ENCODE measurements around the gene HIKESHI.

The HIKESHI gene

DNA sequence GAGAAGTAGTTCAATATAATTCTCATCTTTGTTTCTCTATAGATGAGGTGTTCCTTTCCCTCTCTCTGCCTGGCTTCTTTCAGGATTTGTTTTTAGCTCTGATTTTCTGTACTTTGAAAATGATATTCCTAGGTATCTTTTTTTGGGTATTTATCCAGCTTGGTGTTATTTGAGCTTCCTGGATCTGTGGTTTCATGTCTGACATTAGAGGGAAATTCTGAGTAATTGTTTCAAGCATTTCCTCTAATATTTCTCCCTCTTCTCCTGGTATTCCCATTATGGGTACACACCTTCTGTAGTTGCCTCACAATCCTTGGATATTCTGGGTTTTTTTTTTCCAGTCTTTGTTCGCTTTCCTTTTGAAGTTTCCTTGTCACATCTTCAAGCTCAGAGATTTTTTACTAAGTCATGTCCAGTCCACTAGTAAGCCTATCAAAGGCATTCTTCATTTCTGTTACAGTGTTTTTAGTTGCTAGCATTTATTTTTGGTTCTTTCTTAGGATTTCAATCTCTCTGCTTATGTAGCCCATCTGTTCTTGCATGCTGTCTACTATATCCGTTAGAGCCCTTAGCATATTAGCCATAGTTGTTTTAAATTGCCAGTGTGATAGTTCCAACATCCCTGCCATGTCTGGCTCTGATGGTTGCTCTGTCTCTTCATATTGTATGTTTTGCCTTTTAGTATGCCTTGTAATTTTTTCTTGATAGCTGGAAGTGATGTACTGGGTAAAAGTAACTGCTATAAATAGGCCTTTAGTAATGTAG, 78.4 kb downstream of the HIKESHI start:
- DNase-seq, result no peak

DNA sequence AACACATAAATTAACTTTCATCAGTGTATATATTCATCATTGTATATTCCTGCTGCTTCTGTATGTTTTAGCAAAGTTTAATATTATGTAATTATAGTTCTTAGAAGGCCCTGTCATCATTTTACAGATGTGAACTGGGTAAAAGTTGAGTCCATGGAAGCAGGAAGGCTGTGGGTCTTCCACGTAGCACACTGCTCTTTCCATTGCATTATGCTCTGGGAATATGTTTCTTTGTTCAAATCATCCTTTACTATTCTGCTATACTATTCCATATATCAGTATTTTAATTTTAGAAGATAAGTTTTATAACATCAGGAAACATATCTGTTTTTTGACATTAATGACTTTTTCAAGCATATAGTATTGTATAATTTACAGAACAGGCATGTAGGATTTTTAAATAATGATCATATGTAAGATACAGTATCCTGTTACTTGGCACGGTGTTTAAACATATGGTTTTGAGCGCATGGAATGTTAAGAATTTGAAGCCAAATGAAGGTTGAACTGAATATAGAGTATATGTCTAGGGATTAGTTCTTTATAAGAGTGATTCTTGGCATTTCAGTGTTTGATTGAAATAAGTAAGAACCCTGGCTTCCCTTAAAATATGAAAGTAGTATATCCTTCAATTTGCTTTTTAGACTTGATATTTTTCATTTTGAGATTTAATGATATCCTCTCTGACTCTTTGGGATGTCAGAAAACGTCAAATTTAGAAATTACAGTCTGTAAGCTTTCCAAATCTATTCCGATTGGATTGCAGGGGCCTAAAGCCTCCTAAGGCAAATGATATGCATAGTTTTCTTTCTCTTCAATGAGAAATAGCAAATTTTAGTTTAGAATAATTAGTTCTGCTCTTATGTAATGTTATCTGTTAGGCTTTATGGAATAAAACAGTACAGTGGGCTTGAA, 81.3 kb downstream of the HIKESHI start:
- DNase-seq, result no peak

DNA sequence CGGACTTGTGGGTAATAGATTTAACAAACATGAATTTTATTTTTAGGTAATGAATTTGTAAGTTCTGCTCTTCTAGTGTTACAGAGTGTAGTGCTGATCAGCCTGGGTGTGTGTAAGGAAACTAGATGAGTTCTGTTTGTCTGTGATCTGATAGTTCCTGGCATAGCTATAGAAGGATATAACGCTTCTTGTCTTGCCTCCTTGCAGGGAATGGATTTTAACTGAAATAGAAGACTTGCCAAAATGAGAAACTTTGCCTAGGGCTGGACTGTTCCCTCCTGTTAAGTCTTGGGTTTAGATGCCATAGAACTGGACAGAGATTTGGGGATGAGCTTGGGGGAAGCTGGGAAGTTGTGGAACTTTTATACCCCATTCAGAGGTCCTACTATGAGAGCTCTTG, 84.2 kb downstream of the HIKESHI start:
- DNase-seq, result no peak

DNA sequence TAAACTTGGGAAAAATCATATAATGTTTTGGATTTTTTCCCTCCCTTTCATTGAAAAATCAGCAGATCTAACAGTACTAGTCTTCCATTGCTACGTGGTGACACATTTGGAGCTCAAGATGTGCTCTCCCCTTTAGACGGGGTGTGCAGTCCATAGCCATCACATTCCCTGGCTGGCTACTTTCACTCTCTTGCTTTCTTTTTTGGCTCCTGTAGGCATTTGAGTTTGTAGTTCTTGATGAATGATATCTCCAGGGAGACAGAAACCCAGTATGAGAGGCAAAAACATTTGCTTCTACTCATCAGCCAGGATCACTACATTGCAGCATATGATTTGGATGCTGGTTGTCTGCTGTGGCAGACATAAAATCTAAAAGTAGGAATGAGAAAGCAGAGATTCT, 84.7 kb downstream of the HIKESHI start:
- no peak for DNase-seq

DNA sequence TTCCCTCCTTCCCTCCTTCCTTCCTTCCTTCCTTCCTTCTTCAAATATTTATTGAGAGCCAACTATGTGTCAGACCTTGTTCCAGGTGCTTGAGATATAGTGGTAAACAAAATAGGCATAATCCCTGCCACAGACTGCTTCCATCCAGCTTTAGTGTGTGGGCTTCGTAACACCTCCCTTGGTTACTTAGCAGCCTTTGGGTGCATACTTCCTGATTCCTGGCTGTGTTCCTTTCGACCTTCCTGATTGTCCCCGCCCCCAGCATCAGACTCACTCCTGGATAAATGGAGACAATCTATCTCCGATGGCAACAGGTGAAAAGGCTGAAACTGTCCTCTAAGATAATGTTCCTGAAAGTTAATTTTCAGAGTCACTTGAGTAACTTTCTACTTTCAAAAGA, 86.2 kb downstream of the HIKESHI start:
- no peak for DNase-seq

DNA sequence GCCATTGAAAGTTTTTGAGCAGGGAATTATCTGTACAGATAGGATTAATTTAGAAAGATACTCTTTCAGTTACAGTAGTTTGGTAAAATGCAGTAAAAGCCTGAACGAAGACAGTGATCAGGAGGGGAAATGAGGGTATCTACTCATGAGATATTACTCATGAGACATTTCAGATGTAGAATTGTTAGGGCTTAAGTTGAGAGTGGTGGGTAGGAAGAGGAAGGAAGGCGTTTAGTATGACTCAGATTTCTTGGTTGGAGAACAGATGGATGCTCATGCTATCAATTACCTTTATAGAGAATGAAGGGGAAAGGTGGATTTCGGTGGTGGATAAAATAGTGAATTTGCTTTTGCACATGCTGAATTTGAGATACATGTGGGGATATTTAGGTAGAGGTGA, 88.4 kb downstream of the HIKESHI start:
- no peak for DNase-seq

DNA sequence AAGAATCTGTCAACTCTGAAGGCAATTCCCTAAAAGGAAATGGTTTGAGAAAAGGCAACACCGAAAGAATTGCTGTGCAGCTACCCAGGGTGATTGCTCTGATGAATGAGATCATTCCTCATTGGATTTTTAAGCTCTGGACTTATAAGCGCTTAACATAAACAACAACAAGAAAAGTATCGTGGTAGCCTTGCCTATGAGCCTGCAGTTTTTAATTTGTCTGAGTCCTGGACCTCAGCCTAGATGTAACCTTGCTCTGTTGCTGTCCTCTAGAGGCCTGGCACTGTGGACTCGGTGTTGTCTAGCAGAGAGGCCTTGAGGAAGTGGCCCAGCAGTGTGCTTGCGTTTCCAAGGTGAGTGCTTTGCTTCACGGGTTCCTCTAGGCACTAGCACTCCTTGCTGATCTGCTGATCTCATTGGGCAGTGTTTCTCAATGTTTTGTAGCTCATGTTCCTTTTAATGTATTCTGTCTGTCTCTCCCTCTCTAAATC, 93.1 kb downstream of the HIKESHI start:
- DNase-seq, result peak; percentile 64

All from OCI-M1 (cell line).